Lung (tissue), 12 donors: ENCODE data around the gene POLA1. TPM values are rescaled to one million over a fixed set of nuclear protein-coding genes. Genes with fewer than 3 reads are reported as not detected.

Experiments
- ATAC-seq: fragments of 200-7000 bp; cut with Tn5 transposase; one replicate; pipeline ENCODE4 v1.9.1; 2020; ENCODE audit warnings: moderate number of reproducible peaks; ENCODE audit not compliant: insufficient read depth, low FRiP score
- DNase-seq, 3 donors: peaks; one replicate each; pipeline ENCODE4 v3.0.0-alpha.2; 2013 to 2017
- H3K27ac ChIP-seq, 2 donors: one replicate each; pipeline ENCODE4 v1.5.1; 2013; ENCODE audit warnings: mild to moderate bottlenecking in 2 of 2, moderate library complexity in 2 of 2, control low read depth in 1 of 2, inconsistent platforms in 1 of 2, low read depth in 1 of 2, low read length in 1 of 2
- H3K27me3 ChIP-seq, 3 donors: one replicate each; pipeline ENCODE4 v1.5.1; 2013; ENCODE audit warnings: low read length in 2 of 3; ENCODE audit not compliant: control insufficient read depth in 3 of 3, insufficient read depth in 3 of 3
- H3K36me3 ChIP-seq, 4 donors: one replicate each; pipeline ENCODE4 v1.5.1; 2013; ENCODE audit warnings: low read length in 4 of 4, mild to moderate bottlenecking in 1 of 4, moderate library complexity in 1 of 4; ENCODE audit not compliant: control insufficient read depth in 4 of 4, insufficient read depth in 4 of 4
- H3K4me1 ChIP-seq, 5 donors: one replicate each; pipeline ENCODE4 v1.5.1; 2013; ENCODE audit warnings: low read length in 5 of 5, mild to moderate bottlenecking in 2 of 5, moderate library complexity in 1 of 5; ENCODE audit not compliant: control insufficient read depth in 5 of 5, insufficient read depth in 5 of 5
- H3K4me3 ChIP-seq: one replicate; pipeline ENCODE4 v1.5.1; 2013; ENCODE audit warnings: mild to moderate bottlenecking, control low read depth, moderate library complexity
- H3K9ac ChIP-seq, 2 donors: one replicate each; pipeline ENCODE4 v1.5.1; 2013; ENCODE audit warnings: low read length in 2 of 2, control low read depth in 1 of 2; ENCODE audit not compliant: insufficient read depth in 1 of 2
- H3K9me3 ChIP-seq, 4 donors: one replicate each; pipeline ENCODE4 v1.5.1; 2013; ENCODE audit warnings: low read length in 3 of 4, mild to moderate bottlenecking in 1 of 4, moderate library complexity in 1 of 4; ENCODE audit not compliant: control insufficient read depth in 4 of 4, insufficient read depth in 3 of 4
- CTCF ChIP-seq: IDR thresholded peaks from 2 replicates; pipeline ENCODE4 v1.5.1; 2012; ENCODE audit warnings: mild to moderate bottlenecking; ENCODE audit errors: control extremely low read depth, extremely low read depth
- WGBS, 2 donors: extraction: QIAGEN DNeasy Blood & Tissue Kit; methylation state at CpG; one replicate each; pipeline ENCODE4 v1.1.7; 2013; 5-methylcytosine and 5-hydroxymethylcytosine counted together
- polyA plus RNA-seq, 2 donors: library from polyadenylated mRNA; stranded (reverse); fragments of 200-250 nt; gene quantifications; one replicate each; pipeline ENCODE4 v1.2.1, GENCODE V29; 2013
- total RNA-seq, 2 donors: library from RNA; depleted of rRNA in 1 of 2; stranded (reverse); fragments of >200 nt in 1 of 2; gene quantifications; one replicate each; pipeline ENCODE4 v1.2.1, GENCODE V29; 2014 to 2021
- donor health status: control.
- donor health status: control.
- donor health status: Bipolar disorder and iron deficiency.
- donor health status: healthy.
- donor health status: DM: yes; HTN: yes; CAD: no.

Gene POLA1
- total and polyA plus RNA-seq, 4 donors = 2.4 to 18.7 (median 6.1) TPM

- DNase-seq = no peak
- 79 to 80% methylated on average over 1 of the region's 1 CpG for WGBS, 2 donors
- H3K27me3 ChIP-seq = peaks cover 0 to 15% (median 10%) of the 10 kb centered on the region in 3 donors
Measured at GRCh38 chrX:24900234-24900633, 206.5 kb downstream of the POLA1 start.

GRCh38 chrX:24902806-24903205 lies 209.1 kb downstream of the POLA1 start:
- Histone ChIP-seq H3K4me3 (no peak overlapping the region), H3K36me3 (no peaks in the 10 kb centered on the region), H3K27ac (no peak overlapping the region), H3K4me1 (no peaks in the 10 kb centered on the region), H3K9me3 (peaks cover 0 to 3% (median 0%) of the 10 kb centered on the region in 4 donors), H3K27me3 (peaks cover 0 to 15% (median 7%) of the 10 kb centered on the region in 3 donors), H3K9ac (no peak overlapping the region)
- DNase-seq (peak; percentile 13 to 63 (median 59)), ATAC-seq (no peak)
- TF ChIP-seq CTCF = no peak
- WGBS, 2 donors = 72 to 86% methylated on average over 5 of the region's 5 CpGs

More at GRCh38 chrX:24900234-24900633, 206.5 kb downstream of the POLA1 start:
- no peak overlapping the region for H3K27ac ChIP-seq
- no peak for TF ChIP-seq CTCF
- no peak overlapping the region for H3K4me3 ChIP-seq
- H3K9me3 ChIP-seq = peaks cover 0 to 4% (median 0%) of the 10 kb centered on the region in 4 donors
- peaks cover 0 to under 1% (median 0%) of the 10 kb centered on the region in 4 donors for H3K36me3 ChIP-seq
- no peak overlapping the region for H3K9ac ChIP-seq
- ATAC-seq = no peak
- H3K4me1 ChIP-seq = no peaks in the 10 kb centered on the region

- H3K27me3 ChIP-seq = no peaks in the 10 kb centered on the region
- no peak for TF ChIP-seq CTCF
- H3K36me3 ChIP-seq = no peaks in the 10 kb centered on the region
- no peak for ATAC-seq
- no peak overlapping the region for H3K27ac ChIP-seq
- DNase-seq = no peak
- no peaks in the 10 kb centered on the region for H3K9me3 ChIP-seq
- no peak overlapping the region for H3K4me3 ChIP-seq
- WGBS, 2 donors = 80 to 94% methylated on average over 3 of the region's 3 CpGs
- H3K9ac ChIP-seq = no peak overlapping the region
- H3K4me1 ChIP-seq = peaks cover 0 to 3% (median 0%) of the 10 kb centered on the region in 5 donors
Measured at GRCh38 chrX:24918715-24919114, 225.0 kb downstream of the POLA1 start.

GRCh38 chrX:24920769-24921168 lies 227.1 kb downstream of the POLA1 start:
- WGBS, 2 donors = 80 to 90% methylated on average over 3 of the region's 3 CpGs

More at GRCh38 chrX:24920769-24921168, 227.1 kb downstream of the POLA1 start:
- no peaks in the 10 kb centered on the region for H3K9me3 ChIP-seq
- peaks cover 0 to 2% (median 0%) of the 10 kb centered on the region in 4 donors for H3K36me3 ChIP-seq
- TF ChIP-seq CTCF = no peak
- DNase-seq (no peak), ATAC-seq (no peak)
- H3K9ac ChIP-seq = no peak overlapping the region
- H3K4me1 ChIP-seq = peaks cover 0 to 3% (median 0%) of the 10 kb centered on the region in 5 donors
- no peak overlapping the region for H3K27ac ChIP-seq
- H3K4me3 ChIP-seq = no peak overlapping the region
- no peaks in the 10 kb centered on the region for H3K27me3 ChIP-seq
